OCI-LY7 (cell line): ENCODE data around the gene FYN. TPM values are rescaled to one million over a fixed set of nuclear protein-coding genes. Genes with fewer than 3 reads are reported as not detected.

Experiments used
- BruUV-seq: library from RNA; stranded (reverse); fragments of 400-500 nt; replicated peaks from 2 replicates; lab custom pipeline; 2021; lab: Mats Ljungman, UMichigan
- CTCF ChIA-PET: fragments of 300-600 bp; sonication (Branson Sonifier 250); formaldehyde crosslinking; loops from one replicate; lab custom pipeline; 2022; ENCODE audit warnings: antibody characterized with exemption; ENCODE audit not compliant: unreplicated experiment; lab: Charles Lee
- POLR2A ChIA-PET: fragments of 300-600 bp; sonication (Branson Sonifier 250); formaldehyde crosslinking; loops from one replicate; lab custom pipeline; 2022; ENCODE audit warnings: antibody characterized with exemption; lab: Charles Lee
- DNase-seq: peaks from one replicate; pipeline ENCODE4 v3.0.0-alpha.2; 2015; ENCODE audit warnings: low spot score
- H2AFZ ChIP-seq: fragments of 200-600 bp; sonication (generic), shearing (Covaris generic); 2 replicates; pipeline ENCODE4 v1.6.1; 2014; ENCODE audit warnings: mild to moderate bottlenecking, antibody characterized with exemption, low read length, moderate library complexity
- H3K27ac ChIP-seq: fragments of 200-600 bp; sonication (generic); 2 replicates; pipeline ENCODE4 v1.5.1; 2014; ENCODE audit warnings: mixed run types, low read depth, mild to moderate bottlenecking, moderate library complexity, low read length, inconsistent platforms; ENCODE audit not compliant: poor library complexity, severe bottlenecking
- H3K36me3 ChIP-seq: fragments of 200-600 bp; sonication (generic); 2 replicates; pipeline ENCODE4 v1.6.1; 2014; ENCODE audit warnings: mild to moderate bottlenecking, antibody characterized with exemption, low read length, moderate library complexity, mixed read lengths; ENCODE audit not compliant: insufficient read depth
- H3K4me1 ChIP-seq: fragments of 200-600 bp; sonication (generic); 2 replicates; pipeline ENCODE4 v1.5.1; 2014; ENCODE audit warnings: mild to moderate bottlenecking, low read length; ENCODE audit not compliant: insufficient read depth, poor library complexity, severe bottlenecking
- H3K4me2 ChIP-seq: fragments of 200-600 bp; sonication (generic); 2 replicates; pipeline ENCODE4 v1.6.1; 2014; ENCODE audit warnings: mild to moderate bottlenecking, low read length
- H3K4me3 ChIP-seq: fragments of 200-600 bp; sonication (generic); 2 replicates; pipeline ENCODE4 v1.5.1; 2014; ENCODE audit warnings: mild to moderate bottlenecking, low read depth, low read length; ENCODE audit not compliant: poor library complexity, severe bottlenecking
- H3K79me2 ChIP-seq: fragments of 200-600 bp; sonication (generic); 2 replicates; pipeline ENCODE4 v1.6.1; 2016; ENCODE audit warnings: low read depth, mild to moderate bottlenecking, low read length, moderate library complexity, mixed read lengths; ENCODE audit not compliant: insufficient read depth
- H3K9me2 ChIP-seq: fragments of 200-600 bp; sonication (generic); 2 replicates; pipeline ENCODE4 v1.6.1; 2016; ENCODE audit warnings: mild to moderate bottlenecking, low read length, mixed read lengths; ENCODE audit not compliant: insufficient read depth
- H3K9me3 ChIP-seq: fragments of 200-600 bp; sonication (generic); 2 replicates; pipeline ENCODE4 v1.6.1; 2014; ENCODE audit warnings: mild to moderate bottlenecking, mixed run types, low read length, mixed read lengths
- H4K20me1 ChIP-seq: fragments of 200-600 bp; sonication (generic); 2 replicates; pipeline ENCODE4 v1.6.1; 2014; ENCODE audit warnings: mild to moderate bottlenecking, antibody characterized with exemption, low read length, moderate library complexity, mixed read lengths; ENCODE audit not compliant: insufficient read depth
- EZH2phosphoT487 ChIP-seq: fragments of 200-600 bp; sonication (generic); IDR thresholded peaks from 2 replicates; pipeline ENCODE4 v1.6.1; 2018; ENCODE audit warnings: low read depth, borderline replicate concordance, mild to moderate bottlenecking, mixed run types, antibody characterized with exemption, low read length, moderate library complexity, mixed read lengths
- intact Hi-C: fragments of 100-400 bp; cut with micrococcal nuclease; formaldehyde crosslinking; loops from one replicate; pipeline ENCODE4 v1.10.0; 2022; ENCODE audit not compliant: unreplicated experiment
- total RNA-seq, 2 experiments: library from RNA; depleted of rRNA in 1 of 2; stranded (reverse); fragments of >200 nt in 1 of 2; shearing (Covaris generic) in 1 of 2; gene quantifications; 2 replicates each; pipeline ENCODE4 v1.2.3, GENCODE V29; 2014 to 2022
- TF ChIP-seq, protein P1 (sequence below): fragments of 200-600 bp; sonication (generic); conservative IDR thresholded peaks from 2 replicates; pipeline ENCODE4 v1.5.1; 2014; ENCODE audit warnings: mild to moderate bottlenecking, antibody characterized with exemption, low read length, moderate library complexity, mixed read lengths

Gene FYN
- total RNA-seq, 2 experiments from 2014 or later: 57.3 to 92.9 TPM

DNA sequence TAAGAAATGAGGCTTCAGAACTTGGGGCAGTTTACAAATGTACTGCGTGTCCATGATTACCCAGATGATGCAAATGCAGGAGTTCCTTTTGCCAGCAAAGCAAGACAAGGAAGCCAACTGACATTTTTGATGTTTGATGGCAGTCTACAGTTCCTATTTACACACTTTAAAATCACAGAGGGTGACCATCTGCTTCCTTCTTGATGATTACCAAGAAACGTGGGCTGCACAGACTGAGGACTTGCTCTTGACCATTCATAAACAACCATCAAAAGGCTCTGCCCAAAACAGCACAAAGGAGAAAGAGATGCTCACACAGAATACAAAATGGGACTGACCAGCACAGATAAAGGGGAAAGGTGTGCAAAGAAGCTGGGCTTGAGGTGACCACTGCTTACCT lies 187.7 kb downstream of the FYN start:
- Histone ChIP-seq H3K27ac (no peak overlapping the region), H3K79me2 (no peaks in the 10 kb centered on the region), H3K4me2 (no peak overlapping the region), H3K9me3 (no peaks in the 10 kb centered on the region), H3K4me1 (peaks cover 4% of the 10 kb centered on the region), H2AFZ (no peak overlapping the region), H4K20me1 (no peaks in the 10 kb centered on the region), H3K9me2 (no peaks in the 10 kb centered on the region), H3K4me3 (no peak overlapping the region), H3K36me3 (peaks cover 17% of the 10 kb centered on the region; the same call in 1 of the 2 replicates)
- ChIA-PET CTCF (no interaction called here), POLR2A (no interaction called here)
- no TSS peak for BruUV-seq
- no peak for TF ChIP-seq EZH2phosphoT487
- TF ChIP-seq, protein P1, sequence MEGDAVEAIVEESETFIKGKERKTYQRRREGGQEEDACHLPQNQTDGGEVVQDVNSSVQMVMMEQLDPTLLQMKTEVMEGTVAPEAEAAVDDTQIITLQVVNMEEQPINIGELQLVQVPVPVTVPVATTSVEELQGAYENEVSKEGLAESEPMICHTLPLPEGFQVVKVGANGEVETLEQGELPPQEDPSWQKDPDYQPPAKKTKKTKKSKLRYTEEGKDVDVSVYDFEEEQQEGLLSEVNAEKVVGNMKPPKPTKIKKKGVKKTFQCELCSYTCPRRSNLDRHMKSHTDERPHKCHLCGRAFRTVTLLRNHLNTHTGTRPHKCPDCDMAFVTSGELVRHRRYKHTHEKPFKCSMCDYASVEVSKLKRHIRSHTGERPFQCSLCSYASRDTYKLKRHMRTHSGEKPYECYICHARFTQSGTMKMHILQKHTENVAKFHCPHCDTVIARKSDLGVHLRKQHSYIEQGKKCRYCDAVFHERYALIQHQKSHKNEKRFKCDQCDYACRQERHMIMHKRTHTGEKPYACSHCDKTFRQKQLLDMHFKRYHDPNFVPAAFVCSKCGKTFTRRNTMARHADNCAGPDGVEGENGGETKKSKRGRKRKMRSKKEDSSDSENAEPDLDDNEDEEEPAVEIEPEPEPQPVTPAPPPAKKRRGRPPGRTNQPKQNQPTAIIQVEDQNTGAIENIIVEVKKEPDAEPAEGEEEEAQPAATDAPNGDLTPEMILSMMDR: no peak
- intact Hi-C loops: no loop called here
- DNase-seq: no peak

DNA sequence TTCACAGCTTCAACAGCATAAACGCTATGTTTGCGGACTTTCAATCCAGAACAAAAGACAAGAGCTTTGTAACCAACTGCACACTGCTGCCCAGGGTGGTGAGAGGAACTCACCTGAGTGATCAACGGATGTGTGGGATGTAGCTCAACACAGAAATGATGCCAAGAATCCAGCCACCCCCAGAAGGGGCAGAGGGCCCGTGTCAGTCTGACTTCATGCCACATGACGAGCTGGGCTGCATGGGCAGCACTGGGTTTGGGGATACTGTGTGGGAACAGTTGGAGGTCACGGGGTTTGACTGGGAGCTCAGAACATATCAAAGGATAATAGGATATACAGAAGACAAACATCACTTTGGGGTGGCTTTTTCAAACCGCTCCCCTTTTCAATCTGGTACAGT lies 188.2 kb downstream of the FYN start:
- ChIA-PET CTCF (no interaction called here), POLR2A (no interaction called here)
- H3K4me3 ChIP-seq: no peak overlapping the region
- no peaks in the 10 kb centered on the region for H3K79me2 ChIP-seq
- no peaks in the 10 kb centered on the region for H3K9me2 ChIP-seq
- H3K27ac ChIP-seq: no peak overlapping the region
- no TSS peak for BruUV-seq
- TF ChIP-seq EZH2phosphoT487: no peak
- TF ChIP-seq, protein P1: no peak
- peaks cover 4% of the 10 kb centered on the region for H3K4me1 ChIP-seq
- DNase-seq: no peak
- H2AFZ ChIP-seq: no peak overlapping the region
- H3K9me3 ChIP-seq: no peaks in the 10 kb centered on the region
- no peaks in the 10 kb centered on the region for H4K20me1 ChIP-seq
- intact Hi-C loops: no loop called here
- H3K4me2 ChIP-seq: no peak overlapping the region
- peaks cover 13% of the 10 kb centered on the region; the same call in 1 of the 2 replicates for H3K36me3 ChIP-seq

DNA sequence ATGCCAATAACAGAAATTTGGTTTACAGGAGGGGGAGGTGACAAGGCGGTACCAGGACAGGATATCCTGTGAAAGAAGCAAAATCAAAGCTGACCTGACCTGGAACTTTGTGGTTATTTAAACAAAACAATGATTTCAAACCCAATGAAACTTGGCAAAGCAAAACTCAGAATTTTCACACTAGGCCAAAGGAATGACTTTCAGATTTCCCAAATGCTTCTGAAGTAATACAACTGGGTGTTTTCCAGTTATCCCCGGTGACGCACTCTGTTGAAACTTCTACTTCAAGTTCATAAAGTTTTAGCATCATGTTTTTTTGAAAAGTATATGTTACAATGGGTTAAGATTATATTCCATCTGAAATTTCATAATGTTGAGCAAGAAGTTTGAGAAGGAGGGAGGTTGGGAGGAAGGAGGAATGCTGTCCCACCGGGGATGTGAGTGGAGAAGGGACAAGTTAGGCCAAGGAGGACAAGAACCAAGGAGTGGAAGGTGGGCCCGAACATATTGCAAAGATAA lies 189.4 kb downstream of the FYN start:
- intact Hi-C loops: no loop called here
- Histone ChIP-seq H3K27ac (no peak overlapping the region), H3K36me3 (peaks cover 5% of the 10 kb centered on the region; the same call in 1 of the 2 replicates), H3K9me2 (no peaks in the 10 kb centered on the region), H3K79me2 (no peaks in the 10 kb centered on the region), H3K4me1 (peaks cover 4% of the 10 kb centered on the region), H3K4me2 (no peak overlapping the region), H4K20me1 (no peaks in the 10 kb centered on the region), H3K9me3 (no peaks in the 10 kb centered on the region), H3K4me3 (no peak overlapping the region), H2AFZ (no peak overlapping the region)
- TF ChIP-seq EZH2phosphoT487: no peak
- TF ChIP-seq, protein P1: no peak
- CTCF ChIA-PET: no interaction called here
- no peak for DNase-seq
- POLR2A ChIA-PET: interaction anchor here (0.6 to 0.7 kb wide), 2 partner anchors 143 to 222 kb away, joined by 3 read pairs; no protein-coding TSS in a partner anchor
- BruUV-seq: no TSS peak
